Thyroid gland (tissue), 4 donors: ENCODE measurements around the gene ARPC4.

Source experiments
- POLR2A ChIP-seq, 2 donors: fragments of 450-650 bp; IDR thresholded peaks; one replicate each; pipeline ENCODE4 v1.6.1; 2017; ENCODE audit warnings: antibody characterized with exemption in 2 of 2, mild to moderate bottlenecking in 2 of 2, moderate library complexity in 1 of 2
- TF ChIP-seq, protein P1 (sequence below), 6 experiments: fragments of 200-600 bp in 3 of 6; fragments of 450-650 bp in 3 of 6; sonication (generic) in 3 of 6; IDR thresholded peaks; one replicate each; pipeline ENCODE4 v1.5.1; 2016 to 2019; ENCODE audit warnings: antibody characterized with exemption in 6 of 6, mild to moderate bottlenecking in 2 of 6, inconsistent platforms in 1 of 6, moderate library complexity in 1 of 6

DNA sequence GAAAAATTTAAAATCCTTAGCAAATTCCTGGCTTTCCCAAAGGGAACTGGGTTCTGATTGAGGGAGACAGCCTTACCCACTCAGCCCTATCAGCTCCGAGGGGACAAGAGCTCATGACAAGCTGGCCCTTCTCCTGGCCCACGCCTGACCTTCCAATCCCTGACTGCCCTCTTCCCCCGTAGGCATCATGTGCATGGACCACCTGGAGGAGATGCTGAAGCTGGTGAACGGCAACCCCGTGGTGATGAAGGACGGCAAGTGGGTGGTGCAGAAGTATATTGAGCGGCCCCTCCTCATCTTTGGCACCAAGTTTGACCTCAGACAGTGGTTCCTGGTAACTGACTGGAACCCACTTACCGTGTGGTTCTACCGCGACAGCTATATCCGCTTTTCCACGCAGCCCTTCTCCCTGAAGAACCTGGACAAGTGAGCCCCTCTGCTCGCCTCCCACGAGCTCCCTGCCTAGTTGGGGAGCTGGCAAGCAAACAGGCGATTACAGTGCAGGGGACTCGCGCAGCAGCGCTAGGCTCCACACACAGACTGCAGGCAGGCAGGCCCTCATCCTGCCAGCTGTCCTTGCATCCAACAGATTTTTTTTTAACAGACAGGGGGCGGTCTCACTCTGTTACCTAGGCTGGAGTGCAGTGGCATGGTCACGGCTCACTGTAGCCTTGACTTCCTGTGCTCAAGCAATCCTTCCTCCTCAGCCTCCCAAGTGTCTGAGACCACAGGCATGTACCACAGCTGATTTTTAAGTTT, 34.1 kb downstream of the ARPC4 start:
- TF ChIP-seq POLR2A (IDR thresholded peaks at IDR 0.05) = no peak
- TF ChIP-seq, protein P1, sequence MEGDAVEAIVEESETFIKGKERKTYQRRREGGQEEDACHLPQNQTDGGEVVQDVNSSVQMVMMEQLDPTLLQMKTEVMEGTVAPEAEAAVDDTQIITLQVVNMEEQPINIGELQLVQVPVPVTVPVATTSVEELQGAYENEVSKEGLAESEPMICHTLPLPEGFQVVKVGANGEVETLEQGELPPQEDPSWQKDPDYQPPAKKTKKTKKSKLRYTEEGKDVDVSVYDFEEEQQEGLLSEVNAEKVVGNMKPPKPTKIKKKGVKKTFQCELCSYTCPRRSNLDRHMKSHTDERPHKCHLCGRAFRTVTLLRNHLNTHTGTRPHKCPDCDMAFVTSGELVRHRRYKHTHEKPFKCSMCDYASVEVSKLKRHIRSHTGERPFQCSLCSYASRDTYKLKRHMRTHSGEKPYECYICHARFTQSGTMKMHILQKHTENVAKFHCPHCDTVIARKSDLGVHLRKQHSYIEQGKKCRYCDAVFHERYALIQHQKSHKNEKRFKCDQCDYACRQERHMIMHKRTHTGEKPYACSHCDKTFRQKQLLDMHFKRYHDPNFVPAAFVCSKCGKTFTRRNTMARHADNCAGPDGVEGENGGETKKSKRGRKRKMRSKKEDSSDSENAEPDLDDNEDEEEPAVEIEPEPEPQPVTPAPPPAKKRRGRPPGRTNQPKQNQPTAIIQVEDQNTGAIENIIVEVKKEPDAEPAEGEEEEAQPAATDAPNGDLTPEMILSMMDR (IDR thresholded peaks at IDR 0.05) = peak in 1 of 6 experiments; percentile 5
